WERI-Rb-1 (cell line): ENCODE measurements around the gene HID1.

Experiments used
- DNase-seq: peaks from one replicate; pipeline ENCODE4 v3.0.0-alpha.2; 2020
- H3K27ac ChIP-seq: fragments of 250-450 bp; sonication (Bioruptor Pico); 2 replicates; pipeline ENCODE4 v1.5.1; 2020; ENCODE audit warnings: mild to moderate bottlenecking, moderate library complexity
- H3K27me3 ChIP-seq: fragments of 250-450 bp; sonication (Bioruptor Pico); 2 replicates; pipeline ENCODE4 v1.5.1; 2021; ENCODE audit warnings: mild to moderate bottlenecking, low read depth, moderate library complexity; ENCODE audit not compliant: insufficient read depth, severe bottlenecking
- H3K36me3 ChIP-seq: fragments of 250-450 bp; sonication (Bioruptor Pico); 2 replicates; pipeline ENCODE4 v1.5.1; 2020; ENCODE audit warnings: mild to moderate bottlenecking, moderate library complexity
- H3K4me3 ChIP-seq: 2 replicates; pipeline ENCODE4 v1.5.1; 2011; ENCODE audit warnings: low read depth, mild to moderate bottlenecking, control low read depth, low read length
- H3K9me3 ChIP-seq: fragments of 250-450 bp; sonication (Bioruptor Pico); 2 replicates; pipeline ENCODE4 v1.5.1; 2021; ENCODE audit warnings: mild to moderate bottlenecking, moderate library complexity; ENCODE audit not compliant: severe bottlenecking
- TF ChIP-seq, protein P1 (sequence below): IDR thresholded peaks from 2 replicates; pipeline ENCODE4 v1.5.1; 2011; ENCODE audit warnings: low read depth, mild to moderate bottlenecking, control low read depth, inconsistent platforms, low read length

Gene HID1

DNA sequence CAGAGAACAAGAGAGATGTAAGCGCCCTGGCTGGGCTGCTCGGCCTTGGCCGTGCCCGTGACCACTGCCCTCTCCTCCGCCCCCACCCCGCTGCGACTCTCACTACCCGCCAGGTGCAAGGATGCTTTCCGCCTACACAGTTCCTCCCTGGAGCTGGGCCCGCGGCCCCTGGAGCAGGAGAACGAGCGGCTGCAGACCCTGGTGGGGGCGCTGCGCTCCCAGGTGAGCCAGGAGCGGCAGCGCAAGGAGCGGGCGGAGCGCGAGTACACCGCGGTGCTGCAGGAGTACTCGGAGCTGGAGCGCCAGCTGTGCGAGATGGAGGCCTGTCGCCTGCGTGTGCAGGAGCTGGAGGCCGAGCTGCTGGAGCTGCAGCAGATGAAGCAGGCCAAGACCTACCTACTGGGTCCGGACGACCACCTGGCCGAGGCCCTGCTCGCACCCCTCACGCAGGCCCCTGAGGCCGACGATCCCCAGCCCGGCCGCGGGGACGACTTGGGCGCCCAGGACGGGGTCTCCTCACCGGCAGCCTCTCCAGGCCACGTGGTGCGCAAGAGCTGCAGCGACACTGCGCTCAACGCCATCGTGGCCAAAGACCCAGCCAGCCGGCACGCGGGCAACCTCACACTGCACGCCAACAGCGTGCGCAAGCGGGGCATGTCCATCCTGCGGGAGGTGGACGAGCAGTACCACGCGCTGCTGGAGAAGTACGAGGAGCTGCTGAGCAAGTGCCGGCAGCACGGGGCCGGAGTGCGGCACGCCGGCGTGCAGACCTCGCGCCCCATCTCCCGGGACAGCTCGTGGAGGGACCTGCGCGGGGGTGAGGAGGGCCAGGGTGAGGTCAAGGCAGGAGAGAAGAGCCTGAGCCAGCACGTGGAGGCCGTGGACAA, 30.8 kb upstream of the HID1 start:
- peaks cover 59% of the 10 kb centered on the region for H3K36me3 ChIP-seq
- H3K9me3 ChIP-seq = no peaks in the 10 kb centered on the region
- no peak overlapping the region for H3K4me3 ChIP-seq
- H3K27me3 ChIP-seq = no peaks in the 10 kb centered on the region
- TF ChIP-seq, protein P1, sequence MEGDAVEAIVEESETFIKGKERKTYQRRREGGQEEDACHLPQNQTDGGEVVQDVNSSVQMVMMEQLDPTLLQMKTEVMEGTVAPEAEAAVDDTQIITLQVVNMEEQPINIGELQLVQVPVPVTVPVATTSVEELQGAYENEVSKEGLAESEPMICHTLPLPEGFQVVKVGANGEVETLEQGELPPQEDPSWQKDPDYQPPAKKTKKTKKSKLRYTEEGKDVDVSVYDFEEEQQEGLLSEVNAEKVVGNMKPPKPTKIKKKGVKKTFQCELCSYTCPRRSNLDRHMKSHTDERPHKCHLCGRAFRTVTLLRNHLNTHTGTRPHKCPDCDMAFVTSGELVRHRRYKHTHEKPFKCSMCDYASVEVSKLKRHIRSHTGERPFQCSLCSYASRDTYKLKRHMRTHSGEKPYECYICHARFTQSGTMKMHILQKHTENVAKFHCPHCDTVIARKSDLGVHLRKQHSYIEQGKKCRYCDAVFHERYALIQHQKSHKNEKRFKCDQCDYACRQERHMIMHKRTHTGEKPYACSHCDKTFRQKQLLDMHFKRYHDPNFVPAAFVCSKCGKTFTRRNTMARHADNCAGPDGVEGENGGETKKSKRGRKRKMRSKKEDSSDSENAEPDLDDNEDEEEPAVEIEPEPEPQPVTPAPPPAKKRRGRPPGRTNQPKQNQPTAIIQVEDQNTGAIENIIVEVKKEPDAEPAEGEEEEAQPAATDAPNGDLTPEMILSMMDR = no peak
- H3K27ac ChIP-seq = no peak overlapping the region
- no peak for DNase-seq

- TF ChIP-seq, protein P1 = no peak
- Histone ChIP-seq H3K4me3 (no peak overlapping the region), H3K9me3 (no peaks in the 10 kb centered on the region), H3K27me3 (no peaks in the 10 kb centered on the region), H3K27ac (no peak overlapping the region), H3K36me3 (peaks cover 59% of the 10 kb centered on the region)
- DNase-seq = no peak
Measured at GRCh38 chr17:75001915-75002843, 29.6 kb upstream of the HID1 start.

GRCh38 chr17:74999523-74999922, 27.0 kb upstream of the HID1 start:
- TF ChIP-seq, protein P1 = no peak
- Histone ChIP-seq H3K27me3 (no peaks in the 10 kb centered on the region), H3K9me3 (no peaks in the 10 kb centered on the region), H3K4me3 (no peak overlapping the region), H3K27ac (no peak overlapping the region), H3K36me3 (peaks cover 49% of the 10 kb centered on the region)
- no peak for DNase-seq

DNA sequence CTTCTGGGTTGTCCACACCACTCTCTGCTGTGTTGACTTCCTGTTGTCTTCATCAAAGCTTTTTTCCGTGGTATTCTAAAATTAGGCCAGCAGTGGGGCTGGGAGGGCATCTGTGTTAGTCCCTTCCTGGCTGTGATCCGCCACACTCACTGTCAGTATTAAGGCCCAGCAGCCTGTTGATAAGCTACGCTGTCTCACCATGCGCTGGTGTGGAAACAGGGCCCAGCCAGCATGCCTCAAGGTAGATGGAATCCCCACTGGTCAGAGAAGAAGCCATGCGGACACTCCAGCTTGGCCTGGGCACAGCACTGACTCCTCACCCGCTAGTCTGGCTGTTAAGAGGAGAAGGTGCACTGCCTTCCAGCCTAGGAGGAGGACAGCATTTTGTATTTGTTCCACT, 26.2 kb upstream of the HID1 start:
- no peak overlapping the region for H3K4me3 ChIP-seq
- DNase-seq = no peak

DNA sequence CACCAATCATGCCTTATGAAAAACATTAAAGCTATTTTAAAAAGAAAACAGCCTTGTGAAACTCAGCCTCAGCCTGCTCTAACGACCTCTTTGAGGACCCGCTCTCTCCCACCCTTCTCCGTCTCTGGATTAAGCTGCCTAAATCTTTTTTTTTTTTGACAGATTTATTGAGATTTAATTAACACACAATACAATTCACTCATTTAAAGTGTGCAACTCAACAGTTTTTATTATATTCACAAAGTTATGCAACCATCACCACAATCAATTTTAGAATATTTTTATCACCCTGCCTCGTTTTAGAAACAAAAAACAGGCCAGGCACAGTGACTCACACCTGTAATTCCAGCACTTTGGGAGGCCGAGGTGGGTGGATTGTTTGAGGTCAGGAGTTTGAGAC, 23.3 kb upstream of the HID1 start:
- DNase-seq = no peak
- TF ChIP-seq, protein P1 = no peak
- Histone ChIP-seq H3K4me3 (no peak overlapping the region), H3K27me3 (no peaks in the 10 kb centered on the region), H3K36me3 (peaks cover 14% of the 10 kb centered on the region), H3K27ac (no peak overlapping the region), H3K9me3 (no peaks in the 10 kb centered on the region)

More for the DNA sequence above, 26.2 kb upstream of the HID1 start:
- no peak overlapping the region for H3K27ac ChIP-seq
- TF ChIP-seq, protein P1 = no peak
- no peaks in the 10 kb centered on the region for H3K27me3 ChIP-seq
- no peaks in the 10 kb centered on the region for H3K9me3 ChIP-seq
- peaks cover 44% of the 10 kb centered on the region for H3K36me3 ChIP-seq
